Effector CD4-positive, alpha-beta T cell (primary cell): Measurements from ENCODE around the gene CXorf65.

ENCODE experiments used
- DNase-seq: peaks from one replicate; pipeline ENCODE4 v3.0.0-alpha.2; 2020

CXorf65 gene

DNA sequence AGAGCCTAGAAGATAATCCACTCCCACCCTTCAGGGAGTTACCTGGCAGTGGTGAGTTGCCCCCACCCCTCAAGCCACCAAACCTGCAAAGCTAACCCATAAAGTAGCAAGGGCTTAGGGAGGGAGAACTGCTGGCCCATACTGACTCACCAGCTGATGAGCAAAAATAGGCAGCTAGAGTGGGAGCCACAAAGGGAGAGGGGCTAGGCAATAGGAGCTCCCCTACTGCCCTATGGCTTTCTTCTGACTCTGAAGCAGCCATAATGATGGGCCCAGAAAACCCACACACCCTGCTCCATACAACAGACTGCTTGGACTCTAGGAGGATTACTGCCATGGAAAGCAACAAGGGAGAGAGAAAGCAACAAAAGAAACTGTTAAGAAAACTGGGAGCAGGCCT lies 46.4 kb downstream of the CXorf65 start:
- no peak for DNase-seq

DNA sequence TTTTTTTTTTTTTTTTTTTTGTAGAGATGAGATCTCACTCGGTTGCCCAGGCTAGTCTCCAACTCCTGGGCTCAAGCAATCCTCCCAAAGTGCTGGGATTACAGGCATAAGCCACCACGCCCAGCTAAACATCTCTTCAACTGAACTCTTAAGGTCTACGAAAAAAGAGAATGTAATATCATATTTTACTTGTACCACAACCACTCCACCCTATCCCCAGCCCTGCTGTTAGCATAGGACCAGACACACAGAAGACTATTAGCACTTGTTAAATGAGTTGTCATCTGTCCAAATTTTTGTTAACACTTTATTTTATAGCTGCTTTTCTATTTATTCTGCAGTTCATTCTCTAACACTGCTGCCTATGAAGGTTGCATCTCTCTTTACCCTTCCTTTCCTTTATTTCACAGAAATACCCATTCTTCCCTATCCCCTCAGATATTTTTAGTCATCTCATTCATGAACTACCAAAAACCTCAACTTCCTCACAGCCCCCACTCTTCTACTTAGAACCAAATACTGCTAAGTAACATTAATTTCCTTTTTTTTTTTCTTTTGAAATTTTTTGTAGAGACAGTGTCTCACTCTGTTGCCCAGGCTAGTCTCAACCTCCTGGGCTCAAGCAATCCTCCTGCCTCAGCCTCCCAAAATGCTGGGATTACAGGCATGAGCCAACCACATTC lies 48.6 kb downstream of the CXorf65 start:
- DNase-seq, result no peak

GRCh38 chrX:71056867-71057266 lies 49.7 kb downstream of the CXorf65 start:
- no peak for DNase-seq
